HG03342 (cell line): Measurements from ENCODE around the gene C6orf141.
"Not testable (repeated sequence)": the region's sequence is repeated elsewhere in the genome, so short reads cannot be mapped to it uniquely, and the experiment has no call there.

ENCODE experiments used
- ATAC-seq: cut with Tn5 transposase; IDR thresholded peaks from one replicate; pipeline ENCODE4 v1.9.1; 2021; ENCODE audit warnings: mild to moderate bottlenecking, moderate library complexity; ENCODE audit not compliant: unreplicated experiment

Gene C6orf141

DNA sequence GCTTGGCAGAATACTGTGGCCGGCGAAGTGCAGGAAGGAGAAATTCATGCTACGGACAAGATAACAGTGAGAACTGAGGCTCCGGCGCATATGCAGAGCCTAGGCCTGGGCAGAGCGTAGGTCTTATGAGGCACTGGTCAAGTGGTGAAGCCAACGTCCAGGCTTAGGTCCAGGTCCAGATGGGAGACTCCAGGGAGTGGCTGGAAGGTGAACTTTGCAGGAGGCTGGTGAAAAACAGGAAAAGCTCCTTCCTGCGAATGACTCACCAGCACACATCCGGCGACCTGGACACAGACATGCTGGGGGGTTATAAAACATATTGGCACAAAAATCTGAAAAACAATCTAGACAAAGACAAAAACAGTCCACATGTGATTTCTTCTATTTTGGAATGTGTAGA lies 15.4 kb downstream of the C6orf141 start:
- no peak for ATAC-seq

DNA sequence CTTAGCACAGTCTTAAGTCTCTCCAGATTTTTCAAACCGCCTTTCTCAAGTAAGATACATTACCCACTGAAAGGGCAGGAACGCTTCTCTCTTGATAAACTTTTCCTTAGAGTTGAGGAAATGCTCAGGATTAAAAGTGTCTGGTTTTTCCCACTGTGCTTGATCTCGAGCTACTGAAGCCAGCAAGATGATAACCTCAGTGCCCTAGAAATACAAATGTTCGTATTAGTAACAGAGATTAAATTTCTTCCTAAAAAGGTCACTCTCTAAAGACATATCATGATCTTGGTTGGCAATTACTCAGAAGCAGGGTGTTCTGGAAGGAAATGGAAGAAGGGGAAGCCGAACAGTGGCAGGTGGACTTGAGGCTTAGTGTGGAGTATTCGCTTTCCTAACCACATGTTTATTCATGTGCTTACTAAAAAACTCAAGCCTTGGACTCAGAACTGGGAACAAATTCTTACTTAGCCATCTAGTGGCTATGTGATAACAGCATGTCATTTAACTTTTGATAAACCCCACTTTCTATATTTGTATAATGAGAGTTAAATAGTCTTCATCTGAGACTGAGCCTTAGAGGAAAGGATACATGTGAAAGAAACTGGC lies 20.1 kb downstream of the C6orf141 start:
- no peak for ATAC-seq

- ATAC-seq = no peak
Measured at GRCh38 chr6:49576618-49577017, 26.1 kb downstream of the C6orf141 start.

DNA sequence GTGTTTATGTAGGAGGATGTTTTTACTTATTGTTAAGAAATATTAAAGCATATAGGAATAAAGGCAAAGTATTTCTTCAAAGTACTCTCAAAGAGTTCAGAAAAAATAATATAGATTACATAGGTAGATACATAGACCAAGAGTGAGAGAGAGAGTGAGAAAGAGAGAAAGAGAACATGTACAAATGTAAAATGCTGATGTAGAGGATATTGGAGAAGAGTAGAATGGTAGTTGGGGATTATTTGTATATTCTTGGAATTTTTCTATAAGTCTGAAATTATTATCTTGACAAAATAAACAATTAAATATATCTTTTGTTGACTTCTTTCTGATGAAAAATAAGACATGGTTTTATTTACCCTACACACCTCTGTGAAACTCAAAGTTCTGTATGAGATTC lies 29.2 kb downstream of the C6orf141 start:
- no peak for ATAC-seq

- no peak for ATAC-seq
Measured at GRCh38 chr6:49582529-49582928, 32.1 kb downstream of the C6orf141 start.

- ATAC-seq = not testable (repeated sequence)
Measured at GRCh38 chr6:49587262-49587661, 36.8 kb downstream of the C6orf141 start.
